HG03066 (cell line): Measurements from ENCODE around the gene PTPRN2.

Source experiments
- ATAC-seq: cut with Tn5 transposase; IDR thresholded peaks from one replicate; pipeline ENCODE4 v1.9.1; 2021; ENCODE audit warnings: low read depth; ENCODE audit not compliant: unreplicated experiment

Gene PTPRN2

DNA sequence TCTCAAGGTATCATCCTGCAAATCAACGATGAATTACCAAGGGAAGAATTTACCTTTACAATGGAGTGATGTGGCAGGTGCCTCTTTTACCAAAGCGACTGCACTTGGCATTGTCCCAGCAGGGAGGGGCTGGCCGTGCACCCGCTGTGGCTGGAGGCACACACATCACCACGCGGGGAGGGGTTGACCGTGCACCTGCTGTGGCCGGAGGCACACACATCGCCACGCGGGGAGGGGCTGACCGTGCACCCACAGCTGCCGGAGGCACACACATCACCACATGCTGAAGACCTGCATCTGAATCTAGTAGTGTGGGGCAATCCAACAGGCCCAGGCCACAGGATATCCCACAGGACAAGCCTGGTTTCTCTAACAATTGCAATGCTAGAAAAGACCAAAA lies 757.3 kb downstream of the PTPRN2 start:
- ATAC-seq = no peak

DNA sequence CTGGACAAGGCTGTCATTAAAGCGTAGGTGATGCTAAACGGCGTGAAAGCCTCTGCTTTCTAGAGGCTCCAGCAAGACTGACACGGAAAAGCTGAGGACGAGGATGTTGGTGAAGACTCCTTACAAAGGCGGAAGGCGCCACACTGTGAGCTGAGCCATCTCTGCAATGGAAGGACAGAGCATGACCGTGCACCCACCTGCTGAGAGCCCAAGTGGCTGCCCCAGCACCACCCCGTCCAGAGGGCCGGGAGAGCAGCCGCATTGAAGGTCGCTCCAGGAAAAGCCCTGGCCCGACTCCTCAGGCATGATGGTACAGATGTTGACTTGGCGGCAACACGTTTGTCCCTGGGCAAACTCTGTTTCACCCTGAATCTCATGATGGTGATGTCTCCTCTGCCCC lies 758.1 kb downstream of the PTPRN2 start:
- ATAC-seq = no peak

DNA sequence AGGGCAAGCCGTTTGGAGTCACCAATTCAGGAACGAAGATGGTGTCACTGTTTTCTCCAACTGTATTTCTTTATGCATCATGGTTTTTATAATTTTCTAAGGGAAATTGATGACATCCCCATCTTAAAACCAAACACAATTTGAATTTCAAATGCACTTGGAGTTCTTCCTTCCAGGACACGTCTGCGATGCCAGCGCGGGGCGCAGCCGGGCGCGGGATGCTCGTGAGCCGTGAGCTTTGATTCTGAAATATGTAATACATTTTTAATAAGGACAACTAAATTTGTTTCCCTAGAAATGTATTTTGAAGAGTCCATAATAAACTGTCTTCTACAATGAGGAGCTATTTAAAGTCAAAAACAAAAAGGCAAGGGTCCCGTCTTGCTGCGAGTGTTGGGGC lies 758.7 kb downstream of the PTPRN2 start:
- no peak for ATAC-seq

DNA sequence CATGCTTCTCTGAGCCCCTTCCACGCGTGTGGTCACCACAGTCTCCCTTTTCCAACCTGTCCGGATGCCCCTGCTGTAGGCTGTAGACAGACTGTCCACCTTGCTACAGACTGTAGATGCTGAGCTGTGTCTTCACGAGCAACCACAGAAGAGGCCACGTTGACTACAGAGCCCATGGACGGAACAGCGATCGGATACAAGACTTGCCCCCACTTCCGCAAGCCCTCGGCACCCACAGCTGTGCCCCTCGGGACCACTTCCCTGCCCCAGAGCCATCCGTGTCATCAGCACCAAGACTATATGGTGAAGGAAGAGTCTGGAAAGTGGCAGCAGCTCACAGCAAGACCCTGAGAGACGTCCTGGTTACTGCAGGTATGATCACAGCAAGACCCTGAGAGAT lies 759.4 kb downstream of the PTPRN2 start:
- no peak for ATAC-seq

DNA sequence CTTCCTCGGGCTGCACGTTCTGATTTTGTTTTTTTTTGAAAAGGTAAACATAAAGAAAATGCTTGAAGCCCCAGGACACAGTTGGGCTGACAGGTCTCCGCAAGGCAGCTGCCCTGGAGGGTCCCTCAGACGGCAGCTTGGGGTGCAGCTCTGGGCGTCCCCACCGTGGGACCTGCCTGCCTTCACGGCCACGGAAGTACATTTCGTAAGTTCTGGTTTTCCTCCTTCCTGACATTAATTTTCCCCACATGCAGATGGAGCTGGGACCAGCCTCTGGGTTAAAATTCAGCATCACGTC lies 759.8 kb downstream of the PTPRN2 start:
- no peak for ATAC-seq

DNA sequence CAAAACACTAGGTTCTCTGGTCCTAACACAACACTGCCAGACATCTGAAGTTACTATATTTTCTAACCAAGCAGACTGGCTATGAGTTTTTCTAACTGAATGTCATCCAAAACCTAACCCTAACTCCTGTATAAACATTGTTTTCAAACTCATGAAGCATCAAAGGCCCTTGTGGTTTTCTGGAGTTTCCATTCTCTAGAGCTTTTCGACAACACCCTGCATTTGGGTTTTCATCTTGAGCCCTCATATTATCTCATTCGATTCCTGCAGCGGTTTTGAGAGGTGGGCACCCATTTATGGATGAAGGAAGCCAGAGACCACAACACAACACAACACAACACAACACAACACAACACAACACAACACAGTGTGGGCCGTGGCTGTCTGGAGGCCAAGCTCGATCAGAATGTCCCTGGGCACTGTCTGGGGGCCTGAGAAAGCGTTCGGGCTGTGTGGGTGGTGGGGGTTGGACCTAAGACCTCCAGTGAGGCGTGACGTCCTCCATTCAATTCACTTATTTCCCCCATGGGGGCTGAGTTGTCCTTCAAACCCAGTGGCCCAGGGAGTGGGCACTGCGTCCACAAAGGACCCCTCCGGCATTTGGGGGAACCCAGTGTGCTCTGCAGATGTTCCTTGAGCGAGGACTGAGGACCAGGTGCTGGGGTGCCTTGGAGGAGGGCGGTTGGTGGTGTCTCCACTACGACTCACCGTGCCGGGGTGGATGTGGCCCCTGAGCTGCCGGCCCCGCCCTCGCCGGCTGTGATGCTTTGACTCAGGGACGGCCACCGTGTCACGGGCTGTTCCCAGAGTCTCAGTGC lies 760.4 kb downstream of the PTPRN2 start:
- ATAC-seq = no peak

DNA sequence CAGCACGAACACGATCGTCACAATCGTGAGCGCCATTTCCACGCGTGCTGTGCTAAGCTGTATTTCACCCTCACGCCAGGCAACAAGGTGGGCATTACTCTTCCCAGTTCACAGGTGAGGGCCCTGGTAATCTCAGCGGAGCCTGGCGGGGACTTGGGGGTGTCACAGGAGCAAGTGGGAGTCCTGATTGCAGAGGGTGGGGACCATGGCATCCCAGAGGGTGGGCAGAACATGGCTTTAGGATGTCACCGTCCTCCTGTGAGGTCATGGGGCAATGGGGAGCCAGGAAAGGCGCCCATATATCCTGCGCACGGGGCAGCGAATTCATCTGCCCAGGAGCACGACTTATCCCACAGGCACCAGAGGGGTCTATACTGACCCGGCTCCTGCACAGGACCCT lies 761.1 kb downstream of the PTPRN2 start:
- no peak for ATAC-seq

DNA sequence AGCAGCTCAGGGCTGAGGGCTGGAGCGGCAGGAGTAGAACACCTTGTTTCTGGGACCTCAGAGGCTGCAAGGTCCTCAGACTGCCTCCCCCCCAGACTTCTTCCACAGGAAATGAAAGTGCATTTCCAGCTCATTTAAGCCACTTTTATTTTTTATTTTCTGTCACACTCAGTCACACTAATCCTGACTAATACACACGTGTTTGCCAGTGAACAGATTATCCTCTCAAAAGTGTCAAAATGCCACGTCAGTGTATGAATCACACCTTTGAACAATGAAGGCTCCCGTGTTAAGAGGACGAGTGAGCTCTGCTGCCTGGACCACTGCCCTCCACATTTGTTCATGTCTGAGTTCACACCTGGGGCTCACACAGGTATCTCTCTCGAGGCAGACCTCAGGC lies 762.3 kb downstream of the PTPRN2 start:
- no peak for ATAC-seq

DNA sequence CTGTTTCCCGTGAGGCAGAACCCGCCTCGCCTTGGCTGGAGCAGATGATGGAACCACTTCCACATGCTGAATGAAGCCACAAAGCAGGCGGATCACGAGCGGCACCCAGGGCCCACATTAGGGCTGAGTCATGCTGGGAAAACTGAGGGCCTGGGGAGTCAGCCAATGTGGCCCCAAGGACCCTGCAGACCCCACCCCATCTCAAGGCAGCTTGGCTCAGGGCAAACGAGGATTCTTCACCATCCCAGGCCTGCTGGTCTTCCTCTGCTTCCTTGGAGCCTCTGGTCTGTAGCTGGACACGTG lies 762.9 kb downstream of the PTPRN2 start:
- ATAC-seq = no peak

DNA sequence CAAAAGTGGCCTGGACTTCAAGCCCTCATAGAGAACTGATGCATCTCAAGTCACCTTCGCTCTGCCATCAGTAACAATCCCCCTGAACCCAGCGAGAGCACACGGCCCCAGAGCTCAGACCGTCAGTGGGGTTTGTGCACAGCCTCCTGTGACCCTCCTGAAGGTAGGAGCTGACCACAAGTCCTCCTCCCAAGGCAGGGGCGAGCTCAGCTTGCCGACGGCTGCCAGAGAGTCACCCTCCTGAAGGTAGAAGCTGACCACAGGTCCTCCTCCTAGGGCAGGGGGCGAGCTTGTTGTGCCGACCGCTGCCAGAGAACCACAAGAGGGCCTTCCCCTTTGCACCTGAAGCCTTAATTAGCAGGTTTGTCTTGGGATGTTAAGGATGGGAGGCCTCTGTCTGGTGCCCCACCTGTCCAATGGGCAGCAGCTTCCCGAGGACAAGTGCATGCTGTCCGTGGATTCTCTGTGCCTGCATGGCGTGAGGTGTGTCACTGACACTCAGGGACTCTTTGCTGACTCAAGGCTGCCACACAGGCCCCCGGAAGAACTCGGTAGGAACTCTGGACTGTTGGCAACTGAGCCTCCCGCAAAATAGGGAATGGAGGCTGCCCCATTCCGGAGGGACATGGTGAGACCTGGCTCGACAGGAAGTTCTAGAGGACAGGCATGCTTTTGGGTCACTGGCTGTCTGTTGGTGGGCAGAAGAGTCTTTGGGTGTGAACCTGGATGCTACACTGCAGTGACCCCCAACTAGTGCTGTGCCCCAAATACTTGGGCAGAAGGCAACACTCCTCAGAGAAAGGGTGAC lies 763.4 kb downstream of the PTPRN2 start:
- no peak for ATAC-seq

DNA sequence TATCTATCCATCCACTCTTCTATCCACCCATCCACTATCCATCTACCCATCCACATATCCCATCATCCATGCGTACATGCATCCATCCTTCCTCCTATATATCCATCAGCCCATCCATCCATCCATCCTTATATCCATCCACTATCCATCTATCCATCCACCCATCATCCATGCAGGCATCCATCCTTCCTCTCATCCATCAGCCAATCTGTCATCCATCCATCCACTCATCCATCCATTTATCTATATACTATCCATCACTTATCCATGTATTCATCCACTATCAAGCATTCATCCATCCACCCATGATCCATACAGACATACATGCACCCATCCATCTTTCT lies 765.0 kb downstream of the PTPRN2 start:
- ATAC-seq = no peak

DNA sequence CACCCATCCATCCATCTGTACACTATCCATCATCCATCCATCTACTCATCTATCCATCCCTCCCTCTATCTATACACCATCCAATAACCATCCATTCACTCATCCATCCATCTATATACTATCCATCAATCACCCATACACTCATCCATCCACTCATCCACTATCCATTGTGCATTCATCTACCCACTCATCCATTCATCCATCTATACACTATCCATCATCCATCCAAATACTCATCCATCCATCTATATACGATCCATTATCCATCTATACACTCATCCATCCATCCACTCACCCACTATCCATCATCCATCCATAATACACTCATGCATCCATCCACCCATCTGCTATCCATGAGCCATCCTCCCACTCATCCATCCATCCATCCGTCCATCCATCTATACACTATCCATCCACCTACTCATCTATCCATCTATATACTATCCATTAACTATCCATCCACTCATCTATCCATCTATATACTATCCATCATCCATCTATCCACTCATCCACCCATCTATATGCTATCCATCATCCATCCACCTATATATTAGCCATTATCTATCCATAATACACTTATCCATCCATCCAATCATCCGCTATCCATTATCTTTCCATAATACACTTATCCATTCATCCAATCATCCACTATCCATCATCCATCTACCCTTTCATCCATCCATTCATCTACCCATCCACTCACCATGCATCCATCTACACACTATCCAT lies 765.5 kb downstream of the PTPRN2 start:
- no peak for ATAC-seq

DNA sequence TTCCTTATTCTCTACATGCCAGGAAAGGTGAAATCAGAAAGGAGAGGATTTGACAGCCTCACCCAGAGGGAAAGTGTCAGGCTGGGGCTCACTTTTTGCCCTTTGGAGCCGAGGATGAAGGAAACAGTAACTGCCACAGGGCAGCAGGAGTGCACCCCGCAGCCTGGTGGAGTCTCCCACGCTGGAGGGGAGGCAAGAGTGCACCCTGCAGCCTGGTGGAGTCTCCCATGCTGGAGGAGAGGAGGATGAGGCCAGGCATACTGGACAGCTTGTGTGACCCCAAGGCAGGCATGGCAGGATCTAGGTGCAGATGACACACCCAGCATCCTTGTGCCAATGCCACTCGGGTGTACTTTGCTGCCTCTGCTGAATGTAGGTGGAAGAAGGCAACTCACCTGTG lies 766.8 kb downstream of the PTPRN2 start:
- no peak for ATAC-seq

DNA sequence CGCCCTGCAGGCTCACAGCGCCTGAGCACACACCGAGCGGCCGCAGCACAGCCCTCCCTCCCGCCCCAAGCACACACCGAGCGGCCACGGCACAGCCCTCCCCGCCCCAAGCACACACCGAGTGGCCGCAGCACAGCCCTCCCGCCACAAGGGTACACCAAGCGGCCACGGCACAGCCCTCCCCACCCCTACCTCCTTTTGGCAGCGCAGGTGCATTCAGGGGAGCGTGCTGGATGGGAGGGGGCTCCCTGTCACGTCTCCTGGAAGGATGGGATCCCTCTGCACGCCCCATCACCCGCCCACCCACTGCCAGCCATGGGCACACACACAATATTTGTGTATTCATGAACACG lies 768.2 kb downstream of the PTPRN2 start:
- no peak for ATAC-seq

DNA sequence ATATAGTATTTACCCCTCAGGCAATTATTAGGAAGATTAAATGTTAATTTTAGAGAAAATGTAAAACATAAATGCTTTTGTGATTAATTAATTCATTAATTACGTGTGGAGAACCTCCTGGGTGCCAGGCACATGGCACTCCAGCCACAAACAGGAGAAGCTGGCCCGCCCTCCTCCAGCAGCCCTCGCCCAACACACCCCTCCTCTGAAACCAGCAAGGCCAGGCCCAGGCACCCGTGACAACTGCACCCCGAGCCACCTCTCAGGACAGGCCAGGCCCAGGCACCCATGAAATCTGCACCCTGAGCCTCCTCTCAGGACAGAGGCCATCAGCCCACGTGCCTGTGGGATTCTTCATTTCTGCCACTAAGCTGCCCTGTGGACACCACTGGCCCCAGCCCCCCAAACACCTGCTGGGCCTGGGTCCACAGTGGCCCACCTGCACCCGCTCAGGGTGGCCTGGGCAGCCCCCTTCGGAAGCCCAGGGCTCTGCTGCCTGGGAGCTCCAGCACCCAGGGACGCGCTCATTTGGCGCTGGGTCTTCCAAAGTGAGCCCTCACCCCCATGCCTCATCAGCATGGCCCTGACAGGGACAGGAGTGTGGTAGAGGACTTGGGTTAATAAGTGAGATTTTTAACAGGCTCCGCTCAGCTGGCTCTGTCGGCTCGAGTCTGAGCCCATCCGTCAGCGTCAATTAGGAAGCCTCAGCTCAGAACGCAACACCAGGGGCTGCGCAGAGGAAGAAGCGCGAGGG lies 768.7 kb downstream of the PTPRN2 start:
- ATAC-seq = no peak

DNA sequence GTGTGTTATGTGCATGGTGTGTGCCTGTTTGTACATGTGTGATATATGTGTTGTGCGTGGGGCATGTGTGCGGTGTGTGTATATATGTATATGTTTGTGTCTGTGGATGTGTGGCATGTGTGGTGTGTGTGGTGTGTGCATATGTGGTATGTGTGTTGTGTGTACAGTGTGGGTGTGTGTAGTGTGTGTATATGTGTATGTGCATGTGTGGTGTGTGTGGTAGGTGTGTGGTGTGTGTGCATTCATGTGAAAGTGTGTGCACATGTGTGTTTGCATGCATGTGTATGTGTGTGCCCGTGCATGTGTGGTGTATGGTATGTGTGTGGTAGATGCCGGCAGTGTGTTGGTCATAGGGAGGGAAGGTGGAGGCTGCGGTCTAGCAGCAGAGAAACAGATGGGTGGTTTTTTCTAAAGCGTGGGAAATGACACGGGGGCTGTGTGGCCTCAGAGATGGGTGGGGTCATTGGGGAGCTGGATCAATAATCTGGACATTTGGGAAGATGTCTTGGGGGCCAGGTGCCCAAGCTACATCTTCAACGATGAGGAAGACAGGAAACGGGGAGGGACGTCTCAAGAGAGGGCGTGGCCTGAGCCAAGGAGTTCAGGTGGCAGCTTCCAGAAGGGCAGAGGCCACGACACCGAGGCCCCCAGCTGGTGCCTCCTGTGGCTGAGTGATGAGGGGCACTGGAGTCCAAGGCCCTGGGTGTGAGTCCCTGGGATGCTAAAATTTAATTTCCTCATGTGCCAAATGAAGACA lies 769.5 kb downstream of the PTPRN2 start:
- ATAC-seq = no peak

DNA sequence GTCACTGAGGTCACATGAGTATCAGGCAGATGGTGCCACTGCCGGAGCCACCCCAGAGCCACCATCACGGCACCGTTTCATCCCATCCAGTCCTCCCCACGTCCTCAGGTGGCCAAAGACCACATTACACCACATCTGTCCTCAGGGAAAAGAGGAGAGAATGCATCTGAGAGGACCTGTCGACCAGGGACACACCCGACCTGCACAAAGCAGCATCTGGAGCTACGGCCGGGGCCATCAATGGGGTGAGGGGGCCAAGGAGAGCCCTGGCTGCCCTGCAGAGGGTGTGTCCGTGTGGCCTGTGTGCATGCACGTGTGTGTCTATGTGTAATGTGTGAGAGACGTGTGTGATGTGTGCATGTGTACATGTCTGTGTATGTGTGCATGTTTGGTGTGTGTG lies 770.2 kb downstream of the PTPRN2 start:
- ATAC-seq = no peak

DNA sequence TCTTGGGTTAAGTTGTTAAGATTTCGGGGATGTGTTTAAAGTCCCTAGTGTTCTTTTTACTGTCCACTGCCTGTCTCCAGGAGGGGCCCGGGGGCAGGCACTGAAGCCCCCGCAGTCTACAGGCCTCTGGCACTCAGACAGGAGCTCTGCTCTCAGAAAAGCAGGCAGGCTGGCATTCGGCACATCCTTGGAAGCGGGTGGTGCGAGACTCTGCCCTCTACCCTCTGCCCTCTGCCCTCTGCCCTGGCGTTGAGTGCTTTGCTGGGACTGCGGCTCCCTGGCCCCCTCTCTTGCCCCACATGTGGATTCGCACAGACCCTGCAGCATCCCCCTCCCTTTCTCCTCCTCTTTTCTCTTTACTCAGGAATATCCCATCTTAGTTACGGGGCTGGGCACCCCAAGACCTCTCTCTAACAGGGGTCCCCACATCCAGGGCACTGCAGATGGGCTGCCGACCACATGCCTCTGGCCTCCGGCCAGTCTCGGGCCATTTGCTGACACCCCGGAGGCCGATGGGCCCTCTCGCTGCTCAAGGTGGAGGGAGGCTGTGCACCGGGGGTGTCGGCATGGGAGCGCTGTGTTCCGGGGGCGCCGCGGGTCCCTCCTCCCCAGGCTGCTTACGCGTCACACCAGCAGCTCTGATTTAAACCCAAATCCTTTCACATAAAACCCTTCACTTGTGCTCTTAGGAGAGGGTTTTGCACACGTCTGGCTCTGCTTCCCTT lies 770.9 kb downstream of the PTPRN2 start:
- no peak for ATAC-seq

DNA sequence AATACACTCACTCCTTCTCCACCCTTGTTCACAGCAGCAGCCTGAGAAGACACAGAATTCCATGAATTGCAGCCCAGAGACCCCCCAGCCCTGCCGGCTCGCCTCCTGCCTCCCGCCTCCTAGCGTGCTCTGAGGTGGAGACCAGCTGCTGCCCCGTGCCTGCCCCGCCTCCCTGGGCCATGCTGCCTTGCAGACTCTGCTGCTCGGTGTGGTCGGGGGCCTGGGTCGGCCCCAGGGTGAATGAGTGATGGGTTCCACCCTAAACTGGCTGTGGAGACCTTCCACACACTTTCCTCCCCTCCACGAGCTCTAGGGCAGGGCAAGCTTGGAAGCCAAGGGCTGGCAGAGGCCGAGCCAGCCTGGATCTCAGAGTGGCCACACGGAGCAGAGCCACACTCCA lies 771.5 kb downstream of the PTPRN2 start:
- ATAC-seq = no peak

DNA sequence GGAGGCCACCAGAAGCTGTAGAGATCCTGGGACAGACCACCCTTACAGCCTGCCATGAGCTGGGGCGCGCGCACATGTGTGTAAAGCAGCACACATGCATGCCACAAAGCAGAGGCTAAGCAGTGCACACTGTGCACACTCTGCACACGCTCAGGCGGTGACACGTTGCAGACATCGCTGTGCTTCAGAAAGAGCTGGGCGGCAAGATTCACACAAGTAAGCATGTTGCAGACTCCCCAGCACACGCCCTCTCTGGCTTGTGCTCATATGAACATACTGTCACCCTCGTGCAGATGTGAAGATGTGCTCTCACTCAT lies 772.0 kb downstream of the PTPRN2 start:
- no peak for ATAC-seq
